Skeletal muscle satellite cell (primary cell): ENCODE results near the gene PIEZO1.

Experiments
- H3K27me3 ChIP-seq: 2 replicates; pipeline ENCODE4 v1.7.0; 2013; ENCODE audit warnings: low read length; ENCODE audit not compliant: control insufficient read depth, insufficient read depth
- H3K36me3 ChIP-seq: 2 replicates; pipeline ENCODE4 v1.7.0; 2013; ENCODE audit warnings: mild to moderate bottlenecking, control low read depth, low read length; ENCODE audit not compliant: insufficient read depth
- H3K4me1 ChIP-seq: 2 replicates; pipeline ENCODE4 v1.7.0; 2013; ENCODE audit warnings: low read length; ENCODE audit not compliant: control insufficient read depth, insufficient read depth
- H3K4me2 ChIP-seq: 2 replicates; pipeline ENCODE4 v1.7.0; 2013; ENCODE audit warnings: mild to moderate bottlenecking, low read length
- H3K4me3 ChIP-seq: 2 replicates; pipeline ENCODE4 v1.7.0; 2013; ENCODE audit warnings: low read length
- H3K9ac ChIP-seq: 2 replicates; pipeline ENCODE4 v1.7.0; 2013; ENCODE audit warnings: mild to moderate bottlenecking, low read depth, low read length, moderate library complexity
- H3K9me3 ChIP-seq: replicated peaks from 2 replicates; pipeline ENCODE4 v1.7.0; 2013; ENCODE audit warnings: mild to moderate bottlenecking, control low read depth, low read length

The PIEZO1 gene

DNA sequence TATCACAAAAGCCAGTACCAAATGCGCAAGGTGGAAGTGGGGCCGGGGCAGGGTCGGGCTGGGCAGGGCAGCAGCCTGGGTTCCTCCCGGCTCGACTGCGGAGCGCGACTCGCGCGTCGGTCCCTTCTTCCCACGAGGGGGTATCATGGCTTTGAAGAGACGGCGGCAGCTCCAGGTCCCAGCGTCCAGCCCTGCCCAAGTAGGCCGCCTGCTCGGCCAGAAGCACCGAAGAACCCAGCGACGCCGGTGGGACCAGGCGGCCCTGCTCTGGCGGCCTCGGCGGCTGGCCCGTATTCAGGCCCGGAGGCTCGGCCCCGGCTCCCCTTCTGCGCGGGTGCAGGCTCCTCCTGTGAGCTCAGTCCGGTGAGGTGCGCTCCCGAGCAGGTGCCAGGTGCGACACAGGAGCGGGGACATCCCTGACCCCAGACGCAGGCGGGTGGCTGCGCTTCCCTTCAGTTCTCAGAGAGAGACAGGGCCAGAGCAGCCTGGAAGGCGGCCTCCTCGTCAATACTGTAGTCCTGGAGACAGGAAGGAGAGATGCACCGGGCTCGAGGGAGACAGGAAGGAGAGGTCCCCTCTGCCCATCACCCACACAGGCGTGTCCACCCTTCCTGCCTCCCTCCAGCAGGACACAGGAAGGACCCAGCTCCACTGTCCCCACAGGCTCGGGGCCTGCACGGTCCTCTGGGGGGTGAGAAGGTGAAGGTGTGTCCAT, 87.7 kb downstream of the PIEZO1 start:
- peaks cover 8% of the 10 kb centered on the region for H3K36me3 ChIP-seq
- no peak overlapping the region for H3K4me2 ChIP-seq
- H3K4me1 ChIP-seq, result peaks cover 13% of the 10 kb centered on the region
- H3K27me3 ChIP-seq, result no peaks in the 10 kb centered on the region
- no peaks in the 10 kb centered on the region for H3K9me3 ChIP-seq
- no peak overlapping the region for H3K4me3 ChIP-seq
- no peak overlapping the region for H3K9ac ChIP-seq

DNA sequence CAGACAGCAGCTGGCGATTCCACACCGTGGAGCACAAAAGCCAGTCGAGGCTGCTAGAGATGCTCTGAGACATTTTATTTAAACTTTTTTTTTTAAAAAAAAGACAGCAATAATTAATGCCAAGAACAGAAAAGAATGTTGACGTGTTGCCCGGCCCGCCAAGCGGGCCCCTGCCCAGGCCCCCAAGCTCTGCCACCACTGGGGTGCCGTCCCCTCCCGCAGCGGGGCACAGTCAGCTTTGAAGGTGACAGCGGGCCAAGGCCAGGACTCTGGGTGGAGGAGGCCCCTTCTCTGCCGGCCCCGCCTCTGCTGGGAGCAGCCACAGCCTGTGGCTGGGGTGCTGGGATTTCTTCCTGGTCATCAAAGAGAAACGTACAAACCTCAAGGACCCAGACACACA, 88.6 kb downstream of the PIEZO1 start:
- H3K27me3 ChIP-seq, result no peaks in the 10 kb centered on the region
- no peak overlapping the region for H3K4me2 ChIP-seq
- peaks cover 8% of the 10 kb centered on the region for H3K36me3 ChIP-seq
- H3K4me3 ChIP-seq, result no peak overlapping the region
- no peaks in the 10 kb centered on the region for H3K9me3 ChIP-seq
- no peak overlapping the region for H3K9ac ChIP-seq
- H3K4me1 ChIP-seq, result peaks cover 10% of the 10 kb centered on the region

DNA sequence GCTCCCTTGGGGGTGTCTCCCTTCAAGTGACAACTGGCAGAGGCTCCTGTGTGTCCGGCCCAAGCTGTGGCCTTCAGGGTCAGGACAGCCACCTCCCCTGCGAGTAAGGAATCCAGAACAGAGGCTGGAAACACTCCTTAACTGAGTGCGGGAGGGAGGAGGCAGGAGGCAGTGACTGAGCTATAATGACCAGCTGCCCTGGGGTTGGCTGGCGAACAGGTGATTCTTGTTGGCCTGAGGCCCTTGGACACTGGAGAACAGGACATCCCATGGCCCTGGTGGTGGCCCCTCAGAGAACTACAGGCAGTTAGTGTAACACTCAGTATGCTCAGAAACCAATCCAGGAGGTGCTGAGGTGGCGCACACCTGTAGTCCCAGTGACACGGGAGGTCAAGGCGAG, 89.3 kb downstream of the PIEZO1 start:
- H3K4me3 ChIP-seq, result no peak overlapping the region
- peaks cover 8% of the 10 kb centered on the region for H3K36me3 ChIP-seq
- H3K4me2 ChIP-seq, result no peak overlapping the region
- peaks cover 6% of the 10 kb centered on the region for H3K27me3 ChIP-seq
- no peak overlapping the region for H3K9ac ChIP-seq
- H3K4me1 ChIP-seq, result peaks cover 3% of the 10 kb centered on the region
- no peaks in the 10 kb centered on the region for H3K9me3 ChIP-seq

DNA sequence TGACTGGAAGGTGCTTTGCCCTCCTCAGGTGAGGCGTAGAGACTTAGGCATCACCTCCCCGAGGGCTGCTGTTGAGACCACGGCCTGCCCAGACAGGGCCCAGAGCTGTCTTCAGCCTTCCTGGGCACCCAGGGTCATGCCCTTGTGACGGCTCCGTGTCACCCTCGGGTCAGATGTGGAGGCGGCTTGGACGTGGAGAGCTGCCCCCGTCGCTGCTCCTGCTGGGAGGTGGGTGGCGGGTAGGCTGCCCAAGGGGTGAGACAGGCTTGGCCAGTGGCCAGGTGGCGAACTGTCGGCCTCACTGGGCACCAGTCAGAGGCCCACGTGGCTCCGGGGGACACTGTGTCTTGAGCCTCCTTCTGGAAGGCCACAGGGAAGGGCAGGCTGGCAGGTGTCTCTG, 89.8 kb downstream of the PIEZO1 start:
- Histone ChIP-seq H3K4me1 (no peaks in the 10 kb centered on the region), H3K4me2 (no peak overlapping the region), H3K9me3 (no peaks in the 10 kb centered on the region), H3K9ac (no peak overlapping the region), H3K4me3 (no peak overlapping the region), H3K27me3 (peaks cover 11% of the 10 kb centered on the region), H3K36me3 (peaks cover 4% of the 10 kb centered on the region)

DNA sequence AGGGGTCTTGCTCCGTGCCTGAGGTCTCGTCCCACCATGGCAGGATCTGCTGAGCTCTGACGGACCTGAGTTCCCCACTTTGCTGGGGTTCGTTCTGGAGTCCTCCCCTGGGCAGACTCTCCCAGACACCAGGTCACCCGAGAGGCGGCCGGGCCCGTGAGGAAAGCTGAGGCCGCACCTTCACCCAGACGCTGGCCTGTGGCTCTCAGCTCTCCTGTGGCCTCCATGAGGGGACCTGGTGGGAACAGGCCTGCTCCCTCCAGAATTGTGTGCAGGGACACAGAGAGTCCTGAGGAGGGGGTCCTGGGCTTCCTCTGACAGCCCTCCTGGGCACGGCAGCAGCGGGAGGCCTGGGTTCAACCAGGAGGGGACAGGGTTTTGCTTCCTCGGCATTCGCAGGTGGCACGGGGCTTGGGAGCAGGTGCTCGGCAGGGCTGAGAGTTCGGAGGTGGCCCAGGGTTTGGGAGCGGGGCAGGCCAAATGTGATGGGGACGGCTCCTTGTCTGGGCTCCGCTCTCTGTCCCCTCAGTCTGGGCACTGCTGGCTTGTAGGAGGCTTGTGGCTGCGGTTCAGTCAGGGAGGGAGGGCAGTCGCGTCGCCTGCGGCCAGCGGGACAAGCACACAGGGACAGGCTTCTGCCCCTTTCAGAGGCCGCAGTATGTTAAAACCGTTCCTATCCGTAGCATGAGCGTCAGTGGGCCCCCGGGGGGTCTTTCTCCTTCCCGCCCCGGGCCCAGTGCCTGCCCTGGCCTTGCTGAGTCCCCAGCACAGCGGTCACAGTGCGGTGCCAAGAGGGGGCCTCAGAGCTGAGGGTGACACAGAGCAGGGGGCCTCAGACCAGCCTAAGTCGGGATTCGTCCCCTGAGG, 90.6 kb downstream of the PIEZO1 start:
- Histone ChIP-seq H3K27me3 (peaks cover 15% of the 10 kb centered on the region), H3K4me1 (no peaks in the 10 kb centered on the region), H3K9ac (no peak overlapping the region), H3K4me3 (no peak overlapping the region), H3K4me2 (no peak overlapping the region), H3K9me3 (no peaks in the 10 kb centered on the region), H3K36me3 (peaks cover 3% of the 10 kb centered on the region)

DNA sequence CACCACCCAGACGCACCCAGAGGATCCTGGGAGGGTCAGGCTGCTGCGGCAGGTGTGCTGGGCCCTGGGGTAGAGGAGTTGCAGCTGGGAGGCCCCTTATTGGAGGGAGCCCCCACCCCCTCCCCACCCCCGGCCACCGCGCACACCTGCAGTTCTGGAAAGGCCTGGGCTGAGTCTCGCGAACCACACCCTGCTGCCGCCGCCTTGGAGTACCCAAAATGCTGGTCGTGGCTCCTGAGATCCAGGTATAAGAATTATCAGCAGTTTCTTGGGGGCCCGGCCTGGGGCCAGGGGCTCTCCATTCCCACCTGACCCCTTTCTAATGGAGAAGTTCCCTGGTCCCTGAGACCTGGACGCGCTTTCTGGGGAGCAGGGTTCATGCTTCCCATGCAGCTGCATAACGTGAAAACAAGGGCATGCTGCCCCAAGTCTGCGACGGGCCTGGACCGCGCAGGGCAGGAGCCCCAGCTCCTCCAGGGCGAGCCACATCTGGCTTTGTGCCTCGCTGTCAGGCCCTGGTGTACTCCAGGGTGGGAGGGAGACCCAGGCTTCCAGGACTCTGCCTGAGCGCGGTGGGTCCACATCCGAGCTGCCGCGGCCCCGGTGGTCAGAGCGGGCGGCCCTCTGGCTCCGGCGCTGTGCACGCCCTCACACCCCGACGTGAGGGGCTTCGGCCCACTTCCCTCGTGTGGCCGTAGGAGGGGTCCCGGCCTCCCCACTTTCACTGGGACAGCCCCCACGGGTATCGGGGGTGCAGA, 91.4 kb downstream of the PIEZO1 start:
- H3K27me3 ChIP-seq, result peaks cover 24% of the 10 kb centered on the region
- no peak overlapping the region for H3K4me3 ChIP-seq
- H3K4me1 ChIP-seq, result no peaks in the 10 kb centered on the region
- no peak overlapping the region for H3K4me2 ChIP-seq
- H3K9ac ChIP-seq, result no peak overlapping the region
- H3K36me3 ChIP-seq, result peaks cover 3% of the 10 kb centered on the region
- H3K9me3 ChIP-seq, result no peaks in the 10 kb centered on the region

DNA sequence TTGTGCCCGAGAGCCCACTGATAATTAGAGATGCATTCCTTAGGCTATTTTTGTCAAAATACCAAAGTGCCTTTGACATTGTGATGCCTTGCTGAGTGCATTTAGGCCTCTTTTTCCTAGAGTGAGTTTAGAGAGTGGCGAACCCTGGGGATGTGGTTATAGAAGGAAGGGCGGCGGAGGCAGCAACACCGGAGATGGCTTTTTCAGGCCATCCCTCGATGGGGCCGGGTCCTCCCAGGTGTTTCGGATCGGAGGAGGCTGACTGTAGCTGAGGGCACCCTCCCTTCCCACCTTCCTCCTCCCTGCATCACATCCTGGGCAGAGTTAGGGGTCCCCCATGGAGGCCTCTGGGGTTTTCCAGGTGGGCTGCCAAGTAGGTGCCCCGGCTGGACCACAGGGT, 92.2 kb downstream of the PIEZO1 start:
- peaks cover 29% of the 10 kb centered on the region for H3K27me3 ChIP-seq

DNA sequence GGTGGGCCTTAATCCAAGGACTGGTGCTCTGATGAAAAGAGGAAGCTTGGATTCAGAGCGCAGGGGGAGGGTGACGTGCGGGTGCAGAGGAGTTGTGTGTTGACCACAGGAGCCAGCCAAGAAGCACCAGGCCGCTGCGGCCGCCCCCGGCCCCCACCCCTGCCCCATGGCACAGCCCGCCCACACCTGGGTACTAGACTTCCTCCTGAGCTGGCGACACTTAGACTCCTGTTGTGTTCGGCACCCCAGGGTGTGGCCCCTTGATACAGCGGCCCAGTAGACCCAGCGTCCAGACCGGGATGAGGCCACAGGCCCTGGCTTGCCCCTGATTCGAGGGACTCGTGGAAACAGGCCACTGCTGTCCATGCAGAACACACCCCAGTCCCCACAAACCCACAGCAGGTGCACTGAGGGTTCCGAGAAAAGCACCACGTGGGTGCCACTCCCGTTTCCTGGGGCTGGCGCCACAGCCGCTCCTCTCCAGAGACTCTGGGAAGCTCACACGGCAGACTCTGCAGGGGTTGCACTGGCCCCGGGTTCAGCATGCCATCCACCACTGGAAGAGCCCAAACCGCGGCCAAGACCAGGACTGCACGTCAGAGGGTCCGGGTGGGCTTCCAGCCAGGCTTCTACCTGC, 93.0 kb downstream of the PIEZO1 start:
- no peaks in the 10 kb centered on the region for H3K4me1 ChIP-seq
- H3K4me3 ChIP-seq, result no peak overlapping the region
- H3K36me3 ChIP-seq, result no peaks in the 10 kb centered on the region
- no peaks in the 10 kb centered on the region for H3K9me3 ChIP-seq
- no peak overlapping the region for H3K9ac ChIP-seq
- H3K27me3 ChIP-seq, result peaks cover 31% of the 10 kb centered on the region
- H3K4me2 ChIP-seq, result no peak overlapping the region

More for the DNA sequence above, 92.2 kb downstream of the PIEZO1 start:
- Histone ChIP-seq H3K4me2 (no peak overlapping the region), H3K36me3 (no peaks in the 10 kb centered on the region), H3K9me3 (no peaks in the 10 kb centered on the region), H3K4me3 (no peak overlapping the region), H3K4me1 (no peaks in the 10 kb centered on the region), H3K9ac (no peak overlapping the region)

DNA sequence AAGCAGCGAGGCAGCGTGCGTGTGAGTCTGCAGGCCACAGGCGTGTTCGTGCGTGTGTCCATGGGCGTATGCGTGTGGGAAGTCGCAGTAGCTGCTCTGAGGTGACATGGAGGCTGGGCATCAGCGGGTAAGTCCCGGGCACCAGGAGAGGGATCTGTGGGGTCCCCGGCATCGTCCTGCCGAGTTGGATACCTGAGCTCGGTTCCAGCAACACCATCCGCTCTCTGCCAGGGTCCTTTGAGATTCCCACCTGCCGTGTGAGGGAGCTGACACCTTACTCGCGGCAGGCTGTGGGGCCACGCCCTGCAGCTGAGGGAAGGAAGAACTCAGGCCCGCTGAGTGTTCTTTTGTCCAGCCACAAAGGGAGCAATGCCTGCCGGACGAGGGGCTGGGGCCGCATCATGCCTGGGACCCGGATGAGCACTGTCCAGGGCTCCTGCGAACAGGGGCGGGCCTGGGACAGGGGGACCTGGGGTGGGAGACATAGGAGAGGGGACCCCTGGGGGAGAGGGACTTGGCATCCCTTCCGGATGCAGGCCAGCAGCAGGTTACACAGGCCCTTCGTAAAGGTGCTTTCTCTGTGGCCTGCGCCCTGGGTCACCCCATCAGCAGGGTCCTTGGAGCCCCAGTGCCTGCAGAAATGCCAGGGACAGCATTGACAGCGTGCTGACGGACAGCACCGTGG, 93.7 kb downstream of the PIEZO1 start:
- no peaks in the 10 kb centered on the region for H3K9me3 ChIP-seq
- no peak overlapping the region for H3K4me2 ChIP-seq
- no peaks in the 10 kb centered on the region for H3K36me3 ChIP-seq
- H3K4me1 ChIP-seq, result peaks cover 6% of the 10 kb centered on the region
- no peak overlapping the region for H3K9ac ChIP-seq
- H3K27me3 ChIP-seq, result peaks cover 31% of the 10 kb centered on the region
- H3K4me3 ChIP-seq, result no peak overlapping the region

DNA sequence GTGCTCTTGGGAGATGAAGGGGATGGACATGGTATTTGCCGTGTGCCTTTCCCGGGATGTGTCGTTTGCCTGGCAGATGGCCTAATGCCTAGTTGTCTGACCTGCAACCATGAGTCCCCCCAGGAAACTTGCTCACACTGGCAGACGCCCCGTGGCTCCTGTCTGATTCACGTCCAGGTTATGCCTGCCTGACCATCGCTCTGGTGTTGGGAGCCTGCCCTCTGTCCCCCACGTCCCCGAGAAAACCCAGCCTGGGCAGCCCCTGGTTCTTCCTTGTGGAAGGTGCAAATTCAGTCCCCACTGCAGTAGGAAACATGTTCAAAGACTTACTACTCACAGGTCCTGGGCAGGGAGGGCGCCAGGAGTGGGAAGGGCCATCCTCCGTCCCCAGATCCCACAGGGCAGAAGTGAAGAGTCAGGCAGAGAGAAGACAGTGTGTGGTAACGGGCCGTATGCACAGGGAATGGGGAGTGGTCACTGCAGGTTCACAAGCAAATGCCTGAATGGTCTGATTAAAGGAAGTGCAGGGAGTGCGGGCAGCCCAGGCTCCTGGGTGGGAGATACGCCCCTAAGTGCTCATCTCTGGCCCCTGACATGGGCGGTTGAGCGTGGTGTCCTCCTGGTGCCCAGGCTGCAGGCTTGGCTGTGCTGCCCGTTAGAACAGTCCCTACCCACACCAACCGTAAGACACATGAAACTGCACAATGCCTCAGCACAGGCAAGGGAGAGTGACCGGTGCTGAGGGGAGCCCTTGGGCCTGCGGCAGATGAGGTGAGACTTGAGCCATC, 94.5 kb downstream of the PIEZO1 start:
- peaks cover 13% of the 10 kb centered on the region for H3K4me1 ChIP-seq

More for the DNA sequence above, 94.5 kb downstream of the PIEZO1 start:
- Histone ChIP-seq H3K4me3 (no peak overlapping the region), H3K36me3 (no peaks in the 10 kb centered on the region), H3K9me3 (no peaks in the 10 kb centered on the region), H3K27me3 (peaks cover 34% of the 10 kb centered on the region), H3K9ac (no peak overlapping the region), H3K4me2 (no peak overlapping the region)
